IMR-90 (cell line): ENCODE results near the gene ACOX3. TPM values are rescaled to one million over a fixed set of nuclear protein-coding genes. Genes with fewer than 3 reads are reported as not detected.

ENCODE experiments used
- ATAC-seq: fragments of 200-7000 bp; cut with Tn5 transposase; 2 replicates; pipeline ENCODE4 v1.9.1; 2020; ENCODE audit warnings: low read depth, mild to moderate bottlenecking, moderate library complexity
- BruUV-seq: library from RNA; stranded (reverse); fragments of 400-500 nt; replicated peaks from 2 replicates; lab custom pipeline; 2021; lab: Mats Ljungman, UMichigan
- CTCF ChIA-PET: fragments of 300-600 bp; formaldehyde crosslinking; extraction: SDS; loops from one replicate; lab custom pipeline; 2021; ENCODE audit warnings: antibody characterized with exemption; lab: Yijun Ruan, JAX
- POLR2A ChIA-PET: fragments of 300-600 bp; sonication (Branson Sonifier 250); formaldehyde crosslinking; loops from one replicate; lab custom pipeline; 2022; ENCODE audit warnings: antibody characterized with exemption; ENCODE audit not compliant: unreplicated experiment; lab: Charles Lee
- DNase-seq: peaks from one replicate; pipeline ENCODE4 v3.0.0; 2013
- H2AFZ ChIP-seq: replicated peaks from 2 replicates; pipeline ENCODE3; 2013; ENCODE audit warnings: low read length, mild to moderate bottlenecking; ENCODE audit not compliant: poor library complexity
- H2AK5ac ChIP-seq: 2 replicates; pipeline ENCODE4 v1.6.1; 2013; ENCODE audit warnings: low read depth, low read length, inconsistent platforms
- H2AK9ac ChIP-seq: replicated peaks from 2 replicates; pipeline ENCODE3; 2013; ENCODE audit warnings: mild to moderate bottlenecking, low read depth, low read length, moderate library complexity; ENCODE audit not compliant: poor library complexity
- H2BK120ac ChIP-seq: 2 replicates; pipeline ENCODE4 v1.6.1; 2013; ENCODE audit warnings: low read depth, low read length, inconsistent platforms
- H2BK15ac ChIP-seq: 3 replicates; pipeline ENCODE4 v1.6.1; 2013; ENCODE audit warnings: low read depth, low read length, inconsistent platforms
- H2BK20ac ChIP-seq: 2 replicates; pipeline ENCODE4 v1.6.1; 2013; ENCODE audit warnings: low read depth, mild to moderate bottlenecking, inconsistent platforms, low read length, moderate library complexity
- H2BK5ac ChIP-seq: 2 replicates; pipeline ENCODE4 v1.6.1; 2013; ENCODE audit warnings: mild to moderate bottlenecking, low read depth, low read length, inconsistent platforms; ENCODE audit not compliant: poor library complexity, severe bottlenecking
- H3K14ac ChIP-seq: replicated peaks from 2 replicates; pipeline ENCODE4 v1.6.1; 2013; ENCODE audit warnings: low read depth, low read length, inconsistent platforms
- H3K18ac ChIP-seq: 2 replicates; pipeline ENCODE4 v1.6.1; 2013; ENCODE audit warnings: low read depth, low read length, control low read depth
- H3K23ac ChIP-seq: 2 replicates; pipeline ENCODE4 v1.6.1; 2013; ENCODE audit warnings: low read depth, low read length, inconsistent platforms
- H3K27ac ChIP-seq: 2 replicates; pipeline ENCODE4 v1.5.1; 2013; ENCODE audit warnings: mild to moderate bottlenecking, control low read depth, low read length; ENCODE audit not compliant: insufficient read depth
- H3K27me3 ChIP-seq: 2 replicates; pipeline ENCODE4 v1.6.1; 2013; ENCODE audit warnings: low read length; ENCODE audit not compliant: control insufficient read depth, insufficient read depth
- H3K36me3 ChIP-seq: 2 replicates; pipeline ENCODE4 v1.6.1; 2013; ENCODE audit warnings: low read length, mixed read lengths; ENCODE audit not compliant: control insufficient read depth, insufficient read depth
- H3K4ac ChIP-seq: 2 replicates; pipeline ENCODE4 v1.6.1; 2013; ENCODE audit warnings: low read depth, low read length, inconsistent platforms
- H3K4me1 ChIP-seq: 2 replicates; pipeline ENCODE4 v1.6.1; 2013; ENCODE audit warnings: low read length, mixed read lengths; ENCODE audit not compliant: control insufficient read depth, insufficient read depth
- H3K4me2 ChIP-seq: 2 replicates; pipeline ENCODE4 v1.6.1; 2013; ENCODE audit warnings: low read depth, mild to moderate bottlenecking, control low read depth, low read length, moderate library complexity
- H3K4me3 ChIP-seq: 2 replicates; pipeline ENCODE4 v1.5.1; 2013; ENCODE audit warnings: low read depth, mild to moderate bottlenecking, control low read depth, low read length, moderate library complexity; ENCODE audit not compliant: insufficient read depth
- H3K56ac ChIP-seq: 2 replicates; pipeline ENCODE4 v1.6.1; 2013; ENCODE audit warnings: low read length, inconsistent platforms; ENCODE audit not compliant: insufficient read depth; ENCODE audit errors: extremely low read depth
- H3K79me1 ChIP-seq, 2 experiments: 2 replicates each; pipeline ENCODE4 v1.6.1; 2013; ENCODE audit warnings: low read length in 2 of 2, inconsistent platforms in 1 of 2, low read depth in 1 of 2
- H3K9ac ChIP-seq: 2 replicates; pipeline ENCODE4 v1.6.1; 2013; ENCODE audit warnings: low read depth, low read length, control low read depth
- H3K9me1 ChIP-seq: 2 replicates; pipeline ENCODE4 v1.6.1; 2013; ENCODE audit warnings: low read length, inconsistent platforms; ENCODE audit not compliant: insufficient read depth
- H3K9me3 ChIP-seq: 2 replicates; pipeline ENCODE4 v1.6.1; 2013; ENCODE audit warnings: low read length; ENCODE audit not compliant: control insufficient read depth, insufficient read depth
- H4K20me1 ChIP-seq: 2 replicates; pipeline ENCODE4 v1.6.1; 2013; ENCODE audit warnings: low read length, inconsistent platforms; ENCODE audit not compliant: insufficient read depth
- H4K5ac ChIP-seq: 2 replicates; pipeline ENCODE4 v1.6.1; 2013; ENCODE audit warnings: mild to moderate bottlenecking, low read depth, low read length, control low read depth
- H4K8ac ChIP-seq, 2 experiments: 2 replicates each; pipeline ENCODE4 v1.6.1; 2013; ENCODE audit warnings: low read depth in 2 of 2, low read length in 2 of 2, control low read depth in 1 of 2, inconsistent platforms in 1 of 2
- H4K91ac ChIP-seq: 2 replicates; pipeline ENCODE4 v1.6.1; 2013; ENCODE audit warnings: low read depth, low read length, inconsistent platforms; ENCODE audit not compliant: insufficient read depth
- BHLHE40 ChIP-seq: fragments of 150-350 bp; IDR thresholded peaks from 2 replicates; pipeline ENCODE4 v1.6.1; 2016; ENCODE audit warnings: mild to moderate bottlenecking, low read depth, low read length
- CEBPB ChIP-seq: IDR thresholded peaks from 2 replicates; pipeline ENCODE4 v1.6.1; 2012; ENCODE audit warnings: low read depth, low read length, improper control_type of control experiment
- MAFK ChIP-seq: IDR thresholded peaks from 2 replicates; pipeline ENCODE4 v1.6.1; 2012; ENCODE audit warnings: low read depth, low read length, improper control_type of control experiment
- WGBS, 2 experiments: methylation state at CpG; one replicate each; pipeline versions ENCODE4 v1.1.5 to v1.1.7; 2013; ENCODE audit warnings: missing lambda C conversion rate in 2 of 2; ENCODE audit not compliant: insufficient read length in 1 of 2; ENCODE audit errors: extremely low coverage in 2 of 2; 5-methylcytosine and 5-hydroxymethylcytosine counted together
- dilution Hi-C: fragments of 300-500 bp; cut with HindIII; formaldehyde crosslinking; loops from one replicate; pipeline ENCODE4 v1.14.3; 2018; ENCODE audit warnings: low sequenced_read_pairs; ENCODE audit not compliant: unreplicated experiment
- in situ Hi-C: fragments of 300-500 bp; cut with MboI; formaldehyde crosslinking; loops from 3 replicates; pipeline ENCODE4 v1.14.3; 2019; ENCODE audit warnings: low sequenced_read_pairs, inconsistent platforms, mixed read lengths
- intact Hi-C: fragments of 100-400 bp; cut with micrococcal nuclease; formaldehyde crosslinking; loops from 2 replicates; pipeline ENCODE4 v1.10.0; 2022
- polyA plus RNA-seq, 3 experiments: library from polyadenylated mRNA; depleted of rRNA; stranded (reverse); fragments of >200 nt; gene quantifications; 2 replicates each; pipeline ENCODE4 v1.2.3, GENCODE V29; 2012; ENCODE audit warnings: low replicate concordance in 1 of 3
- total RNA-seq: library from RNA; depleted of rRNA; stranded (reverse); fragments of >200 nt; gene quantifications from 2 replicates; pipeline ENCODE4 v1.2.3, GENCODE V29; 2012
- TF ChIP-seq, protein P1 (sequence below): fragments of 150-350 bp; IDR thresholded peaks from 2 replicates; pipeline ENCODE4 v1.6.1; 2017; ENCODE audit warnings: mild to moderate bottlenecking, antibody characterized with exemption, low read length, low read depth

The ACOX3 gene
- total and polyA plus RNA-seq, 2 of the 4 experiments (the other 2 are of a cell fraction), result 15.2 to 25.8 TPM

DNA sequence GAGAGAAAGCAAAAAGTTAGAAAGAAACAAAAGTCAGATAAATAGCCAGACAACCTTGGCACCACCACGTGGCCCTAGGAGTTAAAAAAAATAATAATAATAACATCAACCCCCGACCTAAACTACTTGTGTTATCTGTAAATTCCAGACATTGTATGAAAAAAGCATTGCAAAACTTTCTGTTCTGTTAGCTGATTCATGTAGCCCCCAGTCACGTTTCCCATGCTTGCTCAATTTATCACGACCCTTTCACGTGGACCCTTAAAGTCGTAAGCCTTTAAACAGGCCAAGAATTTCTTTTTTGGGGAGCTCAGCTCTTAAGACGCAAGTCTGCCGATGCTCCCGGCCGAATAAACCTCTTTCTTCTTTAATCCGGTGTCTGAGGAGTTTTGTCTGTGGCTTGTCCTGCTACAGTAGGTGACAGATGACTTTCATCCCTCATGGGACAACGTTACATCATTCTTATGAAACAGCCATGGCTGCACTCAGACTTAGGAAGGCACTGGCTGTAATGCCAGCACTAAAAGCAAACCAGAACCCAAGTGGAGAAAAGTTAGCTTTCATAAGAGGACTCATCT, 520 bp downstream of the ACOX3 start:
- Histone ChIP-seq H3K14ac (peak overlapping the region; percentile 100), H3K9me3 (no peaks in the 10 kb centered on the region), H2BK120ac (peak overlapping the region; percentile 74), H3K9ac (peak overlapping the region; percentile 98), H3K36me3 (no peaks in the 10 kb centered on the region), H3K56ac (peak overlapping the region; percentile 99), H2AK5ac (peak overlapping the region; percentile 94), H4K8ac (peak overlapping the region; percentile 89 to 96), H3K9me1 (peaks cover 9% of the 10 kb centered on the region; the same call in 1 of the 2 replicates), H2AK9ac (peak overlapping the region; percentile 99), H4K20me1 (peaks cover 17% of the 10 kb centered on the region; the same call in 1 of the 2 replicates), H2AFZ (peak overlapping the region; percentile 97), H3K4me3 (peak overlapping the region; percentile 79), H3K27ac (peak overlapping the region; percentile 94), H2BK15ac (peak overlapping the region; percentile 74; the same call in 2 of the 3 replicates), H2BK5ac (peak overlapping the region; percentile 95), H3K79me1 (peaks cover 30 to 73% of the 10 kb centered on the region in 2 experiments), H3K4ac (peak overlapping the region; percentile 99), H3K18ac (peak overlapping the region; percentile 72; the same call in 1 of the 2 replicates), H3K4me2 (peak overlapping the region; percentile 79), H3K23ac (peak overlapping the region; percentile 97), H4K5ac (peak overlapping the region; percentile 85), H2BK20ac (peak overlapping the region; percentile 20; the same call in 1 of the 2 replicates), H4K91ac (peak overlapping the region; percentile 89), H3K4me1 (peaks cover 12% of the 10 kb centered on the region), H3K27me3 (no peaks in the 10 kb centered on the region)
- ChIA-PET CTCF (no interaction called here), POLR2A (no interaction called here)
- in situ Hi-C loops, result loop anchor here (25.0 kb wide), 1 partner anchor 1647 kb away; no protein-coding TSS in a partner anchor
- dilution Hi-C loops, result no loop called here
- WGBS, 2 experiments, result 0% methylated on average over 1 of the region's 12 CpGs; no CpG with 5 or more reads in 1 of the 2 experiments
- DNase-seq (no peak), ATAC-seq (no peak; the same call in 1 of the 2 replicates)
- intact Hi-C loops, result no loop called here
- TSS peak; percentile 78 for BruUV-seq
- no peak for TF ChIP-seq MAFK
- TF ChIP-seq, protein P1, sequence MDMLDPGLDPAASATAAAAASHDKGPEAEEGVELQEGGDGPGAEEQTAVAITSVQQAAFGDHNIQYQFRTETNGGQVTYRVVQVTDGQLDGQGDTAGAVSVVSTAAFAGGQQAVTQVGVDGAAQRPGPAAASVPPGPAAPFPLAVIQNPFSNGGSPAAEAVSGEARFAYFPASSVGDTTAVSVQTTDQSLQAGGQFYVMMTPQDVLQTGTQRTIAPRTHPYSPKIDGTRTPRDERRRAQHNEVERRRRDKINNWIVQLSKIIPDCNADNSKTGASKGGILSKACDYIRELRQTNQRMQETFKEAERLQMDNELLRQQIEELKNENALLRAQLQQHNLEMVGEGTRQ, result 0 out of 2 replicates have a peak, but pooled peaks have one; percentile 7
- TF ChIP-seq CEBPB, result peak; percentile 26; the same call in 1 of the 2 replicates
- TF ChIP-seq BHLHE40, result peak; percentile 78
